Measurements from ENCODE around the gene COG5.

GRCh38 chr7:107166736-107167426, 396.8 kb downstream of the COG5 start:
- TF ChIP-seq POLR2AphosphoS5 (IDR thresholded peaks at IDR 0.05; ENCODE audit: low read depth, low read length) (no peak), TBP (IDR thresholded peaks at IDR 0.05; ENCODE audit: low read depth, low read length) (no peak), YY1 (IDR thresholded peaks at IDR 0.05; ENCODE audit: low read depth, low read length) (no peak), MAX (IDR thresholded peaks at IDR 0.05) (no peak), SP1 (IDR thresholded peaks at IDR 0.05; ENCODE audit: low read depth, low read length) (no peak)
